NCI-H2081 treated with DMSO at 0.1 percent for 48 hours (cell line): ENCODE measurements around the gene EIF2AK2.
A peak's percentile ranks its signal among the peaks of the same experiment; 100 is the strongest.

Source experiments
- DNase-seq: peaks from one replicate; lab custom pipeline; 2025; lab: John Stamatoyannopoulos, UW

Gene EIF2AK2

DNA sequence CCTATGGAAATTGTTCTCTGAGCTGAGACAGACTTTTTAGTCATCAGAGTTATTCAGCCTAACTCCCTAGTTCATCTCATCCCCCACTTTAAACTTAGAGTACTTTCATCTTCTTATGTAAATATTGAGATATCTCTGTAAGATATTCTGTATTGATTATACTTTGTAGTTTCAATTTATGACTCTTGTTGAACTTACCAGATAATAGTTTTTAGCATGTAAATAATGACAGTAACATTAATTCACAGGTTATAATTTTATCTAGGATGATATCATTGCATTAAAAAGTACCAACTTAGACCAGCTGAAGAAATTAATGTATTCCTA is 14.8 kb upstream of the EIF2AK2 start:
- no peak for DNase-seq

- DNase-seq: peak; percentile 11
These were observed 11.6 kb upstream of the EIF2AK2 start for GRCh38 chr2:37168217-37168981.

DNA sequence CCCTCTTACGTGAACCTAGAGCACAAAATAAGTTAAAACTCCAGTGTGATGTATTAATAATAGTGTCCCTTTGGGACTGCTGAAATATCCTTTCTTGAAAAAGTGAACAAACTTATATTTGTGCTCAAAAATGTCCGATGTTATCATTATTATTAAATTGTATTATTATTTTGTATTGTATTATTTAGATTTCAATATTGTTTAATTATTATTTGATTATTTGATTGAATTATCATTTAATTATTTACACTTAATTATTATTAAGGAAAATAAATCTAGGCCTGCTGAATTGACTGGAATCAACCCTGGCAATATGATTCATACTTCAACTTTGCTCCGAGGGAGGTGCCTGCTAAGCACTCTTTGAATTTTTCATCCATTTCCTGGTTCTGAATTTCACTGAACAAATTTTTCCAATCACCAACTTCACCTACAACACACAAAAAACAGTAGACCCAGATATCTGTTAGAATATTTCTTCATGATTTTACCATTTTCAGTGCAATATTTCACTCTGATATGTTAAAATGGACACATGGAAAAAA is 10.9 kb upstream of the EIF2AK2 start:
- DNase-seq: no peak

- DNase-seq: no peak
These were observed 8.0 kb upstream of the EIF2AK2 start for GRCh38 chr2:37164757-37165156.

DNA sequence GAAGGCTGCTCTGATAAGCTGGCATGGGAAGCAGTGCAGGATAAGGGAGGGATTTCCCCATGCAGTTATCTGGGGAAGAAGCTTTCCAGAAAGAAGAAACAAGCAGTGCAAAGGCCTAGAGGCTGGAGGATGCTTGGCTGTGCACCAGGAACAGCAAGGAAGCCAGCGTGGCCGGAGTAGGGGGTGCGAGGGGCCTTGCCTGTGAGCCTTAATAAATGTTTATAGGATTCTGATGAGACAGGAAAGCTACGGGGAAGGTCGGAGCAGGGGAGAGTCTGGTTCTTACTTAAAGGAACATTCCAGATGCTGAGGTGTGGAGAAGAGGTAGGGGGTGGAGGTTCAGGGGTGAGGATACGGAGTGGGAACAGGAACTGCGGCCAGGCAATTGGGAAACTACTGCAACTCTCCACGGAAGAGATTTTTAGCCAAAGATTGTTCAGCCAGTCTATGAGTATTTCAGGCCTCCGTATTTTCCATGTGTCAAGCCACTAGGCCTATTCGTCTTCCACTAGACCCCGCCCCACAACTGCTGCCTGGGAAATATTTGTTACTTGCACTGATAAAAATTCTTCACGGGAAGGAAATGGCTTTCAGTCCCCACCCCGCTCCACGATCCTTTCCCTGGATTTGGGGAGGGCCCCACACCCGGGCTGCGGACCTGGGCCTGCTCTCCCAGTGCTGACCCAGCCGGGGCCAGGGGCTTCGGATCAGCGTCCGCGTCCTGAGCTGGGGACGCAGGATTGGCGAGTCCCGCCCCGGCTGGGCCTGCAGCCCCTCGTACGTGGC is 516 bp downstream of the EIF2AK2 start:
- DNase-seq: no peak

- DNase-seq: no peak
These were observed 2.0 kb downstream of the EIF2AK2 start for GRCh38 chr2:37154785-37155184.

- no peak for DNase-seq
These were observed 3.6 kb downstream of the EIF2AK2 start for GRCh38 chr2:37153224-37153623.

- DNase-seq: no peak
These were observed 7.0 kb downstream of the EIF2AK2 start for GRCh38 chr2:37149626-37150322.

DNA sequence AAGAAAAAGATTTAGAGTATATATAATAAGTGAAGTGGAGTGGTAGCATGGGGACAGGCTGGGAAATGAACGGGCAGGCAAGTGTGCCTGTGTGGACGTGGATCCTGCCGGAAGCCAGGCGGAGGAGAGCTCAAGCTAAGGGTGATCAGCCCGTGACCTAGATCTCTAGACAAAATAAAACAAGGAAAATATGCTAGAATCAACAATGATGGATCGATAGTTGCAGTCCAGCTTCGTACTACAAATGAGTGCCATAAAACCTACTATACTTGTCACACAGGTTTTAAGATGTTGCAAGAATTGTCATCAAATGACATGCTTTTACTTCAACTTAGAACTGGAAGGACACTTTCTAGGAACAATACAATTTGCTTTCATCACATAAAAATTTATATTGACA is 8.5 kb downstream of the EIF2AK2 start:
- no peak for DNase-seq

GRCh38 chr2:37146062-37146461 is 10.7 kb downstream of the EIF2AK2 start:
- no peak for DNase-seq

- no peak for DNase-seq
These were observed 12.8 kb downstream of the EIF2AK2 start for GRCh38 chr2:37143974-37144373.

- no peak for DNase-seq
These were observed 14.2 kb downstream of the EIF2AK2 start for GRCh38 chr2:37142546-37142945.

DNA sequence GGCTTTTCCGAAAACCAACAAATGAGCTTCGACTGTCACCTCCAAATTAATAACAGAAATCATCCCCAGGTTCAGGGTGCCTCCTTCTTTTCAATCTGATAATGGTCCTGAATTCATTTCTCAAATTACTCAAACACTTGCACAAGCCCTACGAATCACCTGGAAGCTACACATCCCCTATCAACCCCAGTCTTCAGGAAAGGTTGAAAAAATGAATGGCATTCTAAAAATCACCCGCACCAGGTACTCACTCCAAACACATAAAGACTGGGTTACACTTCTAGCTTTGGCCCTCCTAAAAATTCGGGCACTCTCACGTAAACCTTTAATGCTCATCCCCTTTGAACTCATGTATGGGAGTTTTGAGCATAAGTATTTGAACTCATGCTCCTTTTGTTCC is 23.9 kb downstream of the EIF2AK2 start:
- DNase-seq: no peak

GRCh38 chr2:37125416-37125815 is 31.4 kb downstream of the EIF2AK2 start:
- DNase-seq: no peak

DNA sequence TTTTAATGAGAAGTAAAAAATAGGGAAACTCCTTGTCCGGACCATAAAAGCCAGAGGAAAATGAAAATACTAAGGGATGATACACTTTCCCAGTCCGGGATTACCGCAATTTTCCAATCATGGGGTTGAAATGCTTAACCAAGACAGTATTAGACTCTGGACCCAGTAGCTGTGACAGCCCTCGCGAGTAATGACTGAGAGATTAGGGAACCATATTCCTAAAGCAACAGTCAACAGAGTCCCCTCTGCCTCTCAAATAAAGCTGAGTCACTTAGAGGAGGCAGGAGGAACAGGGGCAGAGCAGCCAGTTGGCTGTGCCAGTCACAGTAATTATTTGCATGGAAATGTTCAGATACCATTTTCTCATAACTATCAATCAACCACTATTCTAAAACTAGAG is 37.6 kb downstream of the EIF2AK2 start:
- no peak for DNase-seq

- no peak for DNase-seq
These were observed 39.2 kb downstream of the EIF2AK2 start for GRCh38 chr2:37117566-37117965.

GRCh38 chr2:37111958-37112357 is 44.8 kb downstream of the EIF2AK2 start:
- no peak for DNase-seq

DNA sequence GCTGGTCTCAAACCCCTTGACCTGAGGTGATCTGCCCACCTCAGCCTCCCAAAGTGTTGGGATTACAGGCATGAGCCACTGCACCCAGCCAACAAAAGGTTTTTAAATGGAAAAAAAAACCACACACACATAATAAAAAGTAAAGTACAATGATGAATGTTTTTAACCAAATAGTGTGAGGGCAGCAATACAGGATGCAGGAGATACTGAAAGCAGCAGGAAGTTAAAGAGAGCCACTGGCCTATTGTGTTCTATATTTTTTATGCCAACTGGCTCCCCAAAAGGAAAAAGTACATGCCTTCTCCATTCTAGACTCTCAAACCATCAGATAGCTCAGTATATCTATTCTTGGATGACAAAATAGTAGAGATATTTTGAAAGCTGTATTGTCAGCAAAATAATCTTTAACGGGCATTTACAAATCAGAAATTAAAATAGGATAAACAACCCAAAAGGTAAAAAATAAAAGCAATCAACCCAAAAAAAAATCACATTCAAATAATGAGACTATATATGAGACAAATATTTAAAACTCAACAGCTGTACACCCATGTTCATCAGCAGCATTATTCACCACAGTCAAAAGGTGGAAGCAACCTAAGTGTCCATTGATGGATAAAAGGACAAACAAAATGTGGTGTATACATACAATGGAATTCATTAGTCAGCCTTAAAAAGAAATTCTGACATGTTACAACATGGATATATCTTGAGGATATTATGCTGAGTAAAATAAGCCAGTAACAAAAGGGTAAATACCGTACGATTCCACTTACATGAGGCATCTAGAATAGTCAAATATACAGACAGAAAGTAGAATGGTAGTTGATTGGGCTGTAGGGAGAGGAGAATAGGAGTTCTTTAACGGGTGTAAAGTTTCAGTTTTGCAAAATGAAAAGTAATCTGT is 46.2 kb downstream of the EIF2AK2 start:
- DNase-seq: no peak

- DNase-seq: no peak
These were observed 47.3 kb downstream of the EIF2AK2 start for GRCh38 chr2:37109523-37109922.

- no peak for DNase-seq
These were observed 51.6 kb downstream of the EIF2AK2 start for GRCh38 chr2:37105150-37105549.

DNA sequence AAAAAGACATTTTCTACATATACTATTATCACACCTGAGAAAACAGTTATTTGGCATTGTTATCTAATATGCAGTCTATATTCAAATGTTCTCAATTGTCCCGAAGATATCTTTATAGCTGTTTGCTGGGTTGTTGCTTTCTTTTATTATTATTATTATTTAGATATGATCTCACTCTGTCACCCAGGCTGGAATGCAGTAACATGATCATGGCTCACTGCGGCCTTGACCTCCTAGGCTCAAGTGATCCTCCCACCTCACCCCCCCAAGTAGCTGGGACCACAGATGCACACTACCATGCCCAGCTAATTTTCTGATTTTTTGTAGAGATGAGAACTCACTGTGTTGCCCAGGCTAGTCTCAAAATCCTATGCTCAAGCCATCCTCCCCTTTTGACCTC is 52.6 kb downstream of the EIF2AK2 start:
- DNase-seq: no peak

DNA sequence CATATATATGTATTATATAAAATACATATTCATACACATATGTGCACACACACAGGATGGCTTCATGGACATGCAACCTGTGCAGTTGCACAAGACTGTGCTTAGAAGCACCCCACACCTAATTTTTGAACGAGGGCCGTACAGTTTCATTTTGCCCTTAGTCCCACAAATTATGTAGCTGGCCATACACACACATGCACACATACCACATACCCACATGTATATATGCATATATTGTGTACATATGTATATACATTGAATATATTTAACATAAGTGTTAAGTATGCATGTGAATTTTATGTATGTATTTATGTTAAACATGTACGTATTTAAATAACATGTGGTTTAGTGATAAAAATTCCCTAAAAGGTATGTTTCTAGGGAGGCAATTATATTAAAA is 54.2 kb downstream of the EIF2AK2 start:
- no peak for DNase-seq
